ENCODE measurements around the gene SIRT7. TPM values are rescaled to one million over a fixed set of nuclear protein-coding genes. Genes with fewer than 3 reads are reported as not detected.

The SIRT7 gene
- polyA plus RNA-seq, 1 experiment, result 8.4 TPM

- peak; percentile 51 for DNase-seq (ENCODE audit: low read depth)
- Histone ChIP-seq H3K36me3 (ENCODE audit: control insufficient read depth, insufficient read depth, low read length) (peaks cover 19% of the 10 kb centered on the region), H3K27me3 (ENCODE audit: control insufficient read depth, insufficient read depth, low read length) (no peaks in the 10 kb centered on the region), H3K4me3 (ENCODE audit: low read depth, low read length) (no peak overlapping the region)
- CTCF ChIA-PET, result no interaction called here
- TF ChIP-seq, protein P1, sequence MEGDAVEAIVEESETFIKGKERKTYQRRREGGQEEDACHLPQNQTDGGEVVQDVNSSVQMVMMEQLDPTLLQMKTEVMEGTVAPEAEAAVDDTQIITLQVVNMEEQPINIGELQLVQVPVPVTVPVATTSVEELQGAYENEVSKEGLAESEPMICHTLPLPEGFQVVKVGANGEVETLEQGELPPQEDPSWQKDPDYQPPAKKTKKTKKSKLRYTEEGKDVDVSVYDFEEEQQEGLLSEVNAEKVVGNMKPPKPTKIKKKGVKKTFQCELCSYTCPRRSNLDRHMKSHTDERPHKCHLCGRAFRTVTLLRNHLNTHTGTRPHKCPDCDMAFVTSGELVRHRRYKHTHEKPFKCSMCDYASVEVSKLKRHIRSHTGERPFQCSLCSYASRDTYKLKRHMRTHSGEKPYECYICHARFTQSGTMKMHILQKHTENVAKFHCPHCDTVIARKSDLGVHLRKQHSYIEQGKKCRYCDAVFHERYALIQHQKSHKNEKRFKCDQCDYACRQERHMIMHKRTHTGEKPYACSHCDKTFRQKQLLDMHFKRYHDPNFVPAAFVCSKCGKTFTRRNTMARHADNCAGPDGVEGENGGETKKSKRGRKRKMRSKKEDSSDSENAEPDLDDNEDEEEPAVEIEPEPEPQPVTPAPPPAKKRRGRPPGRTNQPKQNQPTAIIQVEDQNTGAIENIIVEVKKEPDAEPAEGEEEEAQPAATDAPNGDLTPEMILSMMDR (IDR thresholded peaks at IDR 0.05; ENCODE audit: insufficient read depth, low read depth, low read length), result no peak
- POLR2A ChIA-PET, result no interaction called here
Observed at GRCh38 chr17:81898029-81898866, 19.7 kb downstream of the SIRT7 start.

DNA sequence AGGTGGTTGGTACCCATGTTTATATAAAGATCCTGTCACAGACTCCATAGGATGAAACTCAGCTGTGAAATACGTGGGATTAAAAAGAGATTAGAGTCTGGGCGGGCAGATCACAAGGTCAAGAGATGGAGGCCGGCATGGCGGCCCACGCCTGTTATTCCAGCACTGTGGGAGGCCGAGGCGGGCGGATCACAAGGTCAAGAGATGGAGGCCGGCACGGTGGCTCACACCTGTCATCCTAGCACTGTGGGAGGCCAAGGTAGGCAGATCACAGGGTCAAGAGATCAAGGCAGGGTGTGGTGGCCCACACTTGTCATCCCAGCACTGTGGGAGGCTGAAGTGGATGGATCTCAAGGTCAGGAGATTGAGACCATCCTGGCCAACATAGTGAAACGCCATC lies 22.6 kb downstream of the SIRT7 start:
- Histone ChIP-seq H3K36me3 (ENCODE audit: control insufficient read depth, insufficient read depth, low read length) (peaks cover 19% of the 10 kb centered on the region), H3K27me3 (ENCODE audit: control insufficient read depth, insufficient read depth, low read length) (no peaks in the 10 kb centered on the region), H3K4me3 (ENCODE audit: low read depth, low read length) (no peak overlapping the region)
- no peak for DNase-seq (ENCODE audit: low read depth)
- ChIA-PET POLR2A (no interaction called here), CTCF (interaction anchor here (1.0 kb wide), 1 partner anchor 31 kb away, joined by 3 read pairs; no protein-coding TSS in a partner anchor)
- TF ChIP-seq, protein P1 (IDR thresholded peaks at IDR 0.05; ENCODE audit: insufficient read depth, low read depth, low read length), result no peak

- TF ChIP-seq, protein P1 (IDR thresholded peaks at IDR 0.05; ENCODE audit: insufficient read depth, low read depth, low read length), result no peak
- H3K27me3 ChIP-seq (ENCODE audit: control insufficient read depth, insufficient read depth, low read length), result no peaks in the 10 kb centered on the region
- DNase-seq (ENCODE audit: low read depth), result no peak
- POLR2A ChIA-PET, result no interaction called here
- CTCF ChIA-PET, result no interaction called here
- H3K36me3 ChIP-seq (ENCODE audit: control insufficient read depth, insufficient read depth, low read length), result peaks cover 29% of the 10 kb centered on the region
- H3K4me3 ChIP-seq (ENCODE audit: low read depth, low read length), result peak overlapping the region; percentile 92
Observed at GRCh38 chr17:81891303-81891552, 26.7 kb downstream of the SIRT7 start.

DNA sequence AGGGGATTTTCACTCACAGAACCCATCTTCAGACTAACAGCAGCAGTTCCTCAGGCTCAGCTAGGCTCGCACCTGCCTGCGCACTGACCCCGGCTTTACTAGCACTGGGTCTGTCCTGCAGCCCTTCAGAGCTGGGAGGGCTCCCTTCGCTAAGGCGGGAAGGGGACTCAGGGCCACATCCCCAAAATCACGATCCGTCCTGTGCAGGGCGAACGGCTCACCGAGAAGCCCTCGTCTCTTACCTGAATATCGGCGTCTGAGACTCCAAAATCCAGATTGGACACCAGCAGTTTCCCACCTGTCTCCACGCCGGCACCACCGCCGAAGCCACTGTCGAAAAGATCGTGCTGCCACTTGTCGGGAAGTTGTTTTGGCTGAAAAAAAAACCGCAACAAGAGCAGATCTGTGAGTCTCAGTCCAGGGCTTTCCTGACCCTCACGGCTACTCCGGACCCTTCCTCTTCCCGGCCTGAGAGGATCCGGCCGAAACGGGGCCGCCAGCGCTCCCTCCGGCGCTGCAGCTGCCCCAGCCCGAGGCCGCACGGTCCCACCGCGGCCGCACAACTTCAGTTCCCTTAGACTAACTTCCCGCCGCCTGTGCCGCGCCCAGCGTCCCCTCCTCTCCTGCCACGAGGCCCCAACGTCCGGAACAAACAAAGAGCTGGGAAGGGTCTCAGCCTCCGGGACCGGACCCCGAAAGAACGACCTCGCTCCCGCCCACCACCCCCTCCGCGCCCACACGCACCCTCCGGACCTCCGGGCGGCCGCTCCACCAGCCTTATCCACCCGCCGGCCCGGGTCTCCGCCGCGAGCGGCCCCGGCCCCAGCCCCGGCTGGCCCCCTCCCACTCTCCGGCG lies 27.3 kb downstream of the SIRT7 start:
- ChIA-PET POLR2A (no interaction called here), CTCF (no interaction called here)
- TF ChIP-seq, protein P1 (IDR thresholded peaks at IDR 0.05; ENCODE audit: insufficient read depth, low read depth, low read length), result no peak
- H3K27me3 ChIP-seq (ENCODE audit: control insufficient read depth, insufficient read depth, low read length), result no peaks in the 10 kb centered on the region
- peak overlapping the region; percentile 92 for H3K4me3 ChIP-seq (ENCODE audit: low read depth, low read length)
- DNase-seq (ENCODE audit: low read depth), result no peak
- peaks cover 29% of the 10 kb centered on the region for H3K36me3 ChIP-seq (ENCODE audit: control insufficient read depth, insufficient read depth, low read length)

- Histone ChIP-seq H3K27me3 (ENCODE audit: control insufficient read depth, insufficient read depth, low read length) (no peaks in the 10 kb centered on the region), H3K4me3 (ENCODE audit: low read depth, low read length) (no peak overlapping the region), H3K36me3 (ENCODE audit: control insufficient read depth, insufficient read depth, low read length) (peaks cover 30% of the 10 kb centered on the region)
- DNase-seq (ENCODE audit: low read depth), result no peak
- POLR2A ChIA-PET, result no interaction called here
- TF ChIP-seq, protein P1 (IDR thresholded peaks at IDR 0.05; ENCODE audit: insufficient read depth, low read depth, low read length), result no peak
- CTCF ChIA-PET, result no interaction called here
Observed at GRCh38 chr17:81889602-81890001, 28.4 kb downstream of the SIRT7 start.

Measured in BJ (cell line).